T1000 (cell line): Measurements from ENCODE around the gene BTN2A1.

Source experiments
- DNase-seq: peaks from one replicate; lab custom pipeline; 2025; ENCODE audit warnings: mixed read lengths; lab: John Stamatoyannopoulos, UW

BTN2A1 gene

GRCh38 chr6:26468829-26469228 is 11.1 kb downstream of the BTN2A1 start:
- no peak for DNase-seq

- no peak for DNase-seq
Observed at GRCh38 chr6:26470643-26471042, 12.9 kb downstream of the BTN2A1 start.

- DNase-seq: no peak
Observed at GRCh38 chr6:26471970-26472369, 14.2 kb downstream of the BTN2A1 start.

GRCh38 chr6:26472549-26473290 is 15.0 kb downstream of the BTN2A1 start:
- DNase-seq: no peak

GRCh38 chr6:26473429-26473757 is 15.6 kb downstream of the BTN2A1 start:
- DNase-seq: no peak

- peak; percentile 68 for DNase-seq
Observed at GRCh38 chr6:26473758-26474438, 16.1 kb downstream of the BTN2A1 start.

GRCh38 chr6:26474439-26474881 is 16.7 kb downstream of the BTN2A1 start:
- DNase-seq: no peak

GRCh38 chr6:26475823-26476729 is 18.3 kb downstream of the BTN2A1 start:
- DNase-seq: no peak

GRCh38 chr6:26476896-26477295 is 19.1 kb downstream of the BTN2A1 start:
- DNase-seq: no peak

- DNase-seq: no peak
Observed at GRCh38 chr6:26477426-26477825, 19.7 kb downstream of the BTN2A1 start.

GRCh38 chr6:26478100-26478984 is 20.6 kb downstream of the BTN2A1 start:
- no peak for DNase-seq

- DNase-seq: no peak
Observed at GRCh38 chr6:26478985-26479278, 21.2 kb downstream of the BTN2A1 start.

- DNase-seq: no peak
Observed at GRCh38 chr6:26482338-26482737, 24.6 kb downstream of the BTN2A1 start.

- no peak for DNase-seq
Observed at GRCh38 chr6:26483727-26484126, 26.0 kb downstream of the BTN2A1 start.

- no peak for DNase-seq
Observed at GRCh38 chr6:26484161-26484560, 26.4 kb downstream of the BTN2A1 start.

- no peak for DNase-seq
Observed at GRCh38 chr6:26485112-26485780, 27.5 kb downstream of the BTN2A1 start.

GRCh38 chr6:26486358-26486757 is 28.6 kb downstream of the BTN2A1 start:
- no peak for DNase-seq

GRCh38 chr6:26487466-26487865 is 29.7 kb downstream of the BTN2A1 start:
- DNase-seq: no peak

- DNase-seq: no peak
Observed at GRCh38 chr6:26489996-26490964, 32.5 kb downstream of the BTN2A1 start.

- DNase-seq: no peak
Observed at GRCh38 chr6:26491604-26492003, 33.8 kb downstream of the BTN2A1 start.
